Stomach (tissue), 9 donors: ENCODE data around the gene RMND5A. TPM values are rescaled to one million over a fixed set of nuclear protein-coding genes. Genes with fewer than 3 reads are reported as not detected.

ENCODE experiments used
- DNase-seq, 2 donors: peaks; one replicate each; pipeline versions ENCODE4 v3.0.0 to v3.0.0-alpha.2; 2013 to 2019
- H3K27ac ChIP-seq, 5 donors: fragments of 200-600 bp in 4 of 5; sonication (generic) in 4 of 5; one replicate each; pipeline ENCODE4 v1.5.1; 2013 to 2019; ENCODE audit warnings: mild to moderate bottlenecking in 1 of 5, moderate library complexity in 1 of 5
- H3K27me3 ChIP-seq, 3 donors: fragments of 200-600 bp; sonication (generic); one replicate each; pipeline ENCODE4 v1.5.1; 2017 to 2019; ENCODE audit warnings: mixed run types in 1 of 3
- H3K36me3 ChIP-seq, 4 donors: fragments of 200-600 bp; sonication (generic); 1 replicate in 3 of 4; 2 replicates in 1 of 4; pipeline ENCODE4 v1.5.1; 2016 to 2019
- H3K4me1 ChIP-seq, 4 donors: fragments of 200-600 bp; sonication (generic); one replicate each; pipeline ENCODE4 v1.5.1; 2016 to 2019
- H3K4me3 ChIP-seq, 4 donors: fragments of 200-600 bp; sonication (generic) in 3 of 4; one replicate each; pipeline ENCODE4 v1.5.1; 2016 to 2019; ENCODE audit warnings: mild to moderate bottlenecking in 1 of 4
- H3K9me3 ChIP-seq, 4 donors: fragments of 200-600 bp; sonication (generic); one replicate each; pipeline ENCODE4 v1.5.1; 2016 to 2019
- EP300 ChIP-seq: sonication (generic); formaldehyde crosslinking; IDR thresholded peaks from one replicate; pipeline ENCODE4 v1.6.1; 2017; ENCODE audit warnings: antibody characterized with exemption
- POLR2A ChIP-seq, 4 donors: fragments of 450-650 bp; IDR thresholded peaks; one replicate each; pipeline ENCODE4 v1.6.1; 2016; ENCODE audit warnings: antibody characterized with exemption in 4 of 4, control low read depth in 2 of 4, mild to moderate bottlenecking in 1 of 4, moderate library complexity in 1 of 4
- POLR2AphosphoS5 ChIP-seq, 3 donors: sonication (generic); formaldehyde crosslinking; IDR thresholded peaks; one replicate each; pipeline ENCODE4 v1.6.1; 2016; ENCODE audit warnings: antibody characterized with exemption in 3 of 3
- WGBS, 5 donors: extraction: QIAGEN DNeasy Blood & Tissue Kit in 3 of 5; methylation state at CpG; one replicate each; pipeline versions ENCODE4 v1.1.5 to v1.1.7; 2013 to 2018; 5-methylcytosine and 5-hydroxymethylcytosine counted together
- intact Hi-C: fragments of 100-400 bp; cut with DNase I; formaldehyde crosslinking; loops from one replicate; pipeline ENCODE4 v1.15.1; 2023; ENCODE audit warnings: low total_unique reads
- polyA plus RNA-seq, 3 donors: library from polyadenylated mRNA; stranded (reverse); fragments of 200-250 nt; gene quantifications; one replicate each; pipeline ENCODE4 v1.2.3, GENCODE V29; 2013
- total RNA-seq, 5 donors: library from RNA; depleted of rRNA; stranded (reverse); fragments of >200 nt; gene quantifications; one replicate each; pipeline versions ENCODE4 v1.1.0 to v1.2.3, GENCODE V29; 2014 to 2016
- TF ChIP-seq, protein P1 (sequence below), 7 experiments: fragments of 450-650 bp in 4 of 7; fragments of 200-600 bp in 3 of 7; sonication (generic) in 3 of 7; IDR thresholded peaks; one replicate each; pipeline ENCODE4 v1.5.1; 2016 to 2019; ENCODE audit warnings: antibody characterized with exemption in 7 of 7, control low read depth in 2 of 7, mild to moderate bottlenecking in 1 of 7
- donor health status: healthy with polysubstance abuse.
- donor health status: Bipolar disorder and iron deficiency.
- donor health status: healthy.

The RMND5A gene
- total and polyA plus RNA-seq, 8 donors = 7.3 to 111 (median 24.5) TPM

GRCh38 chr2:86778957-86779356, 58.9 kb downstream of the RMND5A start:
- Histone ChIP-seq H3K27me3 (no peaks in the 10 kb centered on the region), H3K4me3 (no peak overlapping the region), H3K4me1 (no peaks in the 10 kb centered on the region), H3K36me3 (peaks cover 6 to 35% (median 29%) of the 10 kb centered on the region in 4 donors), H3K9me3 (no peaks in the 10 kb centered on the region), H3K27ac (no peak overlapping the region)
- intact Hi-C loops = loop anchor here (10.0 kb wide), 1 partner anchor 74 kb away; no protein-coding TSS in a partner anchor
- no peak for DNase-seq
- TF ChIP-seq EP300 (no peak), POLR2A (IDR thresholded peaks at IDR 0.05) (no peak), POLR2AphosphoS5 (IDR thresholded peaks at IDR 0.05) (no peak)
- TF ChIP-seq, protein P1, sequence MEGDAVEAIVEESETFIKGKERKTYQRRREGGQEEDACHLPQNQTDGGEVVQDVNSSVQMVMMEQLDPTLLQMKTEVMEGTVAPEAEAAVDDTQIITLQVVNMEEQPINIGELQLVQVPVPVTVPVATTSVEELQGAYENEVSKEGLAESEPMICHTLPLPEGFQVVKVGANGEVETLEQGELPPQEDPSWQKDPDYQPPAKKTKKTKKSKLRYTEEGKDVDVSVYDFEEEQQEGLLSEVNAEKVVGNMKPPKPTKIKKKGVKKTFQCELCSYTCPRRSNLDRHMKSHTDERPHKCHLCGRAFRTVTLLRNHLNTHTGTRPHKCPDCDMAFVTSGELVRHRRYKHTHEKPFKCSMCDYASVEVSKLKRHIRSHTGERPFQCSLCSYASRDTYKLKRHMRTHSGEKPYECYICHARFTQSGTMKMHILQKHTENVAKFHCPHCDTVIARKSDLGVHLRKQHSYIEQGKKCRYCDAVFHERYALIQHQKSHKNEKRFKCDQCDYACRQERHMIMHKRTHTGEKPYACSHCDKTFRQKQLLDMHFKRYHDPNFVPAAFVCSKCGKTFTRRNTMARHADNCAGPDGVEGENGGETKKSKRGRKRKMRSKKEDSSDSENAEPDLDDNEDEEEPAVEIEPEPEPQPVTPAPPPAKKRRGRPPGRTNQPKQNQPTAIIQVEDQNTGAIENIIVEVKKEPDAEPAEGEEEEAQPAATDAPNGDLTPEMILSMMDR (IDR thresholded peaks at IDR 0.05) = no peak
- WGBS, 5 donors = 59 to 68% (median 63%) methylated on average over 2 of the region's 2 CpGs

DNA sequence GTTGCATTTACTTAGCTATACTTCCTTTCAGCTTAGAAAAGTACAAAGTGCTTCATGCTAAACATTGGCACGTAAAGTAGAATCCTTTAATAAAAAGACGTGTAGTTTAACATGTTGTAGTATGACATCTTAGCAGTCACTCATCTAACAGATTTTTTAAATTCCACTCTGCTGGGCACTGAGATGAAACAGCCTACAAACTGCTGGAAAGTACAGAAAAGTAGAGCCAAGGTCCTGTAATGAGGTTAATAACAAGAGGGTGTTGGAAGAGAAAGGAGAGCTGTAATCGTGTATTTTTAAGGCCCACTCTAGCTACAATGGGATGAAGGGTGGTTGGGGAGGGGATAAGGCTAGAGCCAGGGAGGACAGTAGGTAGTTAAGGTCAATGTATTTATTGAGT, 59.9 kb downstream of the RMND5A start:
- WGBS, 5 donors = 74 to 80% (median 78%) methylated on average over 3 of the region's 3 CpGs
- no peak overlapping the region for H3K27ac ChIP-seq
- DNase-seq = no peak
- TF ChIP-seq POLR2A (IDR thresholded peaks at IDR 0.05) (no peak), POLR2AphosphoS5 (IDR thresholded peaks at IDR 0.05) (no peak), EP300 (no peak)
- TF ChIP-seq, protein P1 (IDR thresholded peaks at IDR 0.05) = no peak
- intact Hi-C loops = loop anchor here (10.0 kb wide), 1 partner anchor 75 kb away; no protein-coding TSS in a partner anchor
- no peaks in the 10 kb centered on the region for H3K4me1 ChIP-seq
- no peak overlapping the region for H3K4me3 ChIP-seq
- peaks cover under 1 to 25% (median 19%) of the 10 kb centered on the region in 4 donors for H3K36me3 ChIP-seq
- H3K27me3 ChIP-seq = no peaks in the 10 kb centered on the region
- H3K9me3 ChIP-seq = no peaks in the 10 kb centered on the region

DNA sequence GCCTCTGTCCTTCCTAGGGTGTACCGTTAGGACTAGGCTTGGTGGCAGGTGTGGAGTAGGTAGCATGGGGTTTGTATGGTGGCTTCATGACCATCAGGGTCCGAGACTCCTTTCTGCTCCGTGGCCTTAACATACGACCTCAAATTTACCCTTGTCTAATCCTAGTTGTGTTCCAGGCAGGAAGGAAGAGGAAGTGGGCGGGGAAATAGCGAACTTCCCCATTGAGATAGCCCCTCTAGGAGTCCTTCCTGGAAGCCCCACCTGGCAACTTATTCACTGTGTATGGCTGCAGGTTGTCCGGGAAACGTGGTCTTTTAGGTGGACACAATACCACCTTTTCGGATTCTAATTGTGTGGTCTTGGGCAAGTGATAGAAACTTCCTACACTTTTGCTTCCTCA, 61.3 kb downstream of the RMND5A start:
- Histone ChIP-seq H3K9me3 (no peaks in the 10 kb centered on the region), H3K27ac (no peak overlapping the region), H3K27me3 (peaks cover 0 to 5% (median 0%) of the 10 kb centered on the region in 3 donors), H3K36me3 (peaks cover 0 to 13% (median 6%) of the 10 kb centered on the region in 4 donors), H3K4me1 (no peaks in the 10 kb centered on the region), H3K4me3 (no peak overlapping the region)
- intact Hi-C loops = no loop called here
- WGBS, 5 donors = 75 to 79% (median 77%) methylated on average over 9 of the region's 9 CpGs
- TF ChIP-seq POLR2AphosphoS5 (IDR thresholded peaks at IDR 0.05) (no peak), EP300 (no peak)
- DNase-seq = no peak

- peaks cover 0 to under 1% (median 0%) of the 10 kb centered on the region in 4 donors for H3K4me1 ChIP-seq
- no peaks in the 10 kb centered on the region for H3K9me3 ChIP-seq
- intact Hi-C loops = no loop called here
- H3K4me3 ChIP-seq = no peak overlapping the region
- 78 to 94% (median 82%) methylated on average over 7 of the region's 7 CpGs for WGBS, 5 donors
- no peak overlapping the region for H3K27ac ChIP-seq
- DNase-seq = no peak
- TF ChIP-seq POLR2A (IDR thresholded peaks at IDR 0.05) (no peak), POLR2AphosphoS5 (IDR thresholded peaks at IDR 0.05) (no peak), EP300 (no peak)
- TF ChIP-seq, protein P1 (IDR thresholded peaks at IDR 0.05) = no peak
- H3K36me3 ChIP-seq = no peaks in the 10 kb centered on the region
- H3K27me3 ChIP-seq = peaks cover 0 to 13% (median 0%) of the 10 kb centered on the region in 3 donors
Observed at GRCh38 chr2:86782748-86783147, 62.7 kb downstream of the RMND5A start.

DNA sequence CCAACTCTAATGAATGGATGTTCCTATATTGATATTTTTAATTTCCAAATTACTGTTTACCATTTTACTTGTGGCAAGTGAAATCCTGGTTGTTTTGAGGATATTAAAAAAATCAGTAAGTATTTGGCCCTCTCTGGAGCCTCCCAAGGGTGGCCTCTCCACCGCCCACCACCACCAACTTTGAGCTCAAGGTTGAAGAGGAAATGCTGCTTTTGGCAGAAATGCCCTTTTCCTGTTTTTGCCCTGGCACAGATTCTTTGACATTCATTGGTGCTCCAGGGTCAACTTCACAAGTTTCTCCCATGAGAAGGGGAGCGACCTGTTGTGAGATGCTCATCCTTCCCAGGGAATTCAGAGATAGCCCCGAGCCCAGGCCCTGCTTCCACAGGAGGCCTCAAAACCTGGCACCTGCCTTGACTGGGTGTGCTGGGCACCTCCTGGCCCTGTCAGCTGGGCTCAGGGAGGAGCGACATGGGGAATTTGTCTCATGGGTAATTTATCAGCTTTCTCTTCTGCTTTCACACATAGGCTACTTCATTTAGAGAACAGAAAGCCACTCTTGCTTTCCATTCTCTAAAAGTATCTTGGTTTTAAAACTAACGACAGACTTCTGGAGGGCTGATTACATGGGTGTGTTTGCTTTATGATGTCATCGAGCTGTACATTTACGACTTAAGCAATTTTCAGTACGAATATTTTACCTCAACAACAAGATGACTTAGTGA, 63.7 kb downstream of the RMND5A start:
- DNase-seq = no peak
- WGBS, 5 donors = 64 to 74% (median 65%) methylated on average over 8 of the region's 8 CpGs
- Histone ChIP-seq H3K4me3 (no peak overlapping the region), H3K27me3 (peaks cover 0 to 23% (median 2%) of the 10 kb centered on the region in 3 donors), H3K27ac (no peak overlapping the region), H3K36me3 (no peaks in the 10 kb centered on the region), H3K9me3 (no peaks in the 10 kb centered on the region), H3K4me1 (peaks cover 1 to 11% (median 8%) of the 10 kb centered on the region in 4 donors)
- intact Hi-C loops = no loop called here
- TF ChIP-seq POLR2AphosphoS5 (IDR thresholded peaks at IDR 0.05) (no peak), POLR2A (IDR thresholded peaks at IDR 0.05) (no peak), EP300 (no peak)
- TF ChIP-seq, protein P1 (IDR thresholded peaks at IDR 0.05) = no peak
